Mucosa of stomach (tissue), 1 donor: ENCODE results near the gene MAT1A.

Experiments used
- H3K27me3 ChIP-seq: one replicate; pipeline ENCODE4 v1.7.0; 2013; ENCODE audit warnings: mild to moderate bottlenecking, low read length; ENCODE audit not compliant: control insufficient read depth, insufficient read depth
- H3K36me3 ChIP-seq: one replicate; pipeline ENCODE4 v1.7.0; 2013; ENCODE audit warnings: low read length; ENCODE audit not compliant: control insufficient read depth, insufficient read depth
- H3K4me1 ChIP-seq: one replicate; pipeline ENCODE4 v1.7.0; 2013; ENCODE audit warnings: mild to moderate bottlenecking, low read length; ENCODE audit not compliant: control insufficient read depth, insufficient read depth
- H3K4me3 ChIP-seq: one replicate; pipeline ENCODE4 v1.7.0; 2013; ENCODE audit warnings: low read length
- H3K9ac ChIP-seq: one replicate; pipeline ENCODE4 v1.7.0; 2013; ENCODE audit warnings: mild to moderate bottlenecking, low read length, moderate library complexity
- H3K9me3 ChIP-seq: one replicate; pipeline ENCODE4 v1.7.0; 2013; ENCODE audit warnings: mild to moderate bottlenecking, low read length, moderate library complexity; ENCODE audit not compliant: control insufficient read depth
- donor health status: Pancreatic carcinoma.

MAT1A gene

GRCh38 chr10:80281292-80281691 lies 8.2 kb downstream of the MAT1A start:
- H3K4me3 ChIP-seq: no peak overlapping the region
- H3K36me3 ChIP-seq: no peaks in the 10 kb centered on the region
- H3K27me3 ChIP-seq: no peaks in the 10 kb centered on the region
- no peaks in the 10 kb centered on the region for H3K4me1 ChIP-seq
- H3K9ac ChIP-seq: no peak overlapping the region
- no peaks in the 10 kb centered on the region for H3K9me3 ChIP-seq

GRCh38 chr10:80280071-80280800 lies 9.2 kb downstream of the MAT1A start:
- H3K36me3 ChIP-seq: no peaks in the 10 kb centered on the region
- no peak overlapping the region for H3K4me3 ChIP-seq
- no peaks in the 10 kb centered on the region for H3K9me3 ChIP-seq
- no peaks in the 10 kb centered on the region for H3K4me1 ChIP-seq
- H3K9ac ChIP-seq: no peak overlapping the region
- no peaks in the 10 kb centered on the region for H3K27me3 ChIP-seq

- H3K36me3 ChIP-seq: no peaks in the 10 kb centered on the region
- no peaks in the 10 kb centered on the region for H3K9me3 ChIP-seq
- H3K27me3 ChIP-seq: no peaks in the 10 kb centered on the region
- no peaks in the 10 kb centered on the region for H3K4me1 ChIP-seq
- no peak overlapping the region for H3K4me3 ChIP-seq
- no peak overlapping the region for H3K9ac ChIP-seq
Observed at GRCh38 chr10:80279146-80279545, 10.3 kb downstream of the MAT1A start.

GRCh38 chr10:80278480-80278879 lies 11.0 kb downstream of the MAT1A start:
- Histone ChIP-seq H3K27me3 (no peaks in the 10 kb centered on the region), H3K4me3 (no peak overlapping the region), H3K36me3 (no peaks in the 10 kb centered on the region), H3K9me3 (no peaks in the 10 kb centered on the region), H3K4me1 (no peaks in the 10 kb centered on the region), H3K9ac (no peak overlapping the region)

- no peaks in the 10 kb centered on the region for H3K36me3 ChIP-seq
- no peak overlapping the region for H3K9ac ChIP-seq
- no peaks in the 10 kb centered on the region for H3K4me1 ChIP-seq
- H3K9me3 ChIP-seq: no peaks in the 10 kb centered on the region
- no peaks in the 10 kb centered on the region for H3K27me3 ChIP-seq
- H3K4me3 ChIP-seq: no peak overlapping the region
Observed at GRCh38 chr10:80277567-80278250, 11.7 kb downstream of the MAT1A start.

- Histone ChIP-seq H3K36me3 (no peaks in the 10 kb centered on the region), H3K4me3 (no peak overlapping the region), H3K9me3 (no peaks in the 10 kb centered on the region), H3K27me3 (no peaks in the 10 kb centered on the region), H3K4me1 (no peaks in the 10 kb centered on the region), H3K9ac (no peak overlapping the region)
Observed at GRCh38 chr10:80277016-80277415, 12.4 kb downstream of the MAT1A start.

GRCh38 chr10:80276335-80276734 lies 13.1 kb downstream of the MAT1A start:
- Histone ChIP-seq H3K4me3 (no peak overlapping the region), H3K27me3 (no peaks in the 10 kb centered on the region), H3K36me3 (no peaks in the 10 kb centered on the region), H3K9ac (no peak overlapping the region), H3K4me1 (no peaks in the 10 kb centered on the region), H3K9me3 (no peaks in the 10 kb centered on the region)

GRCh38 chr10:80275756-80276155 lies 13.7 kb downstream of the MAT1A start:
- Histone ChIP-seq H3K27me3 (no peaks in the 10 kb centered on the region), H3K4me3 (no peak overlapping the region), H3K4me1 (no peaks in the 10 kb centered on the region), H3K9ac (no peak overlapping the region), H3K36me3 (no peaks in the 10 kb centered on the region), H3K9me3 (no peaks in the 10 kb centered on the region)

GRCh38 chr10:80275135-80275498 lies 14.3 kb downstream of the MAT1A start:
- Histone ChIP-seq H3K4me1 (no peaks in the 10 kb centered on the region), H3K36me3 (no peaks in the 10 kb centered on the region), H3K9ac (no peak overlapping the region), H3K27me3 (no peaks in the 10 kb centered on the region), H3K9me3 (no peaks in the 10 kb centered on the region), H3K4me3 (no peak overlapping the region)

GRCh38 chr10:80274396-80275134 lies 14.9 kb downstream of the MAT1A start:
- no peak overlapping the region for H3K4me3 ChIP-seq
- H3K27me3 ChIP-seq: no peaks in the 10 kb centered on the region
- H3K36me3 ChIP-seq: no peaks in the 10 kb centered on the region
- no peak overlapping the region for H3K9ac ChIP-seq
- no peaks in the 10 kb centered on the region for H3K4me1 ChIP-seq
- no peaks in the 10 kb centered on the region for H3K9me3 ChIP-seq

GRCh38 chr10:80273523-80274170 lies 15.8 kb downstream of the MAT1A start:
- Histone ChIP-seq H3K27me3 (no peaks in the 10 kb centered on the region), H3K4me3 (no peak overlapping the region), H3K36me3 (no peaks in the 10 kb centered on the region), H3K9ac (no peak overlapping the region), H3K9me3 (no peaks in the 10 kb centered on the region), H3K4me1 (no peaks in the 10 kb centered on the region)
